NCI-H2227 treated with DMSO at 0.1 percent for 48 hours (cell line): ENCODE data around the gene CLIP4.
"Not testable (repeated sequence)": the region's sequence is repeated elsewhere in the genome, so short reads cannot be mapped to it uniquely, and the experiment has no call there.

ENCODE experiments used
- DNase-seq: peaks from one replicate; lab custom pipeline; 2025; lab: John Stamatoyannopoulos, UW

CLIP4 gene

GRCh38 chr2:29114946-29115609 lies at the start of gene CLIP4:
Gene CLIP4 (plus strand): TSS chr2:29115415. CDS start chr2:29121389, 5,974 bp downstream.
- DNase-seq: peak; percentile 46

- DNase-seq: no peak
These were observed 48.8 kb upstream of the CLIP4 start for GRCh38 chr2:29066271-29066860.

GRCh38 chr2:29066997-29067605 lies 48.1 kb upstream of the CLIP4 start:
- no peak for DNase-seq

- peak; percentile 41 for DNase-seq
These were observed 46.7 kb upstream of the CLIP4 start for GRCh38 chr2:29068513-29068912.

- no peak for DNase-seq
These were observed 44.7 kb upstream of the CLIP4 start for GRCh38 chr2:29070526-29070925.

GRCh38 chr2:29071032-29071975 lies 43.9 kb upstream of the CLIP4 start:
- no peak for DNase-seq

GRCh38 chr2:29072251-29072650 lies 43.0 kb upstream of the CLIP4 start:
- DNase-seq: no peak

- DNase-seq: no peak
These were observed 42.1 kb upstream of the CLIP4 start for GRCh38 chr2:29072971-29073725.

GRCh38 chr2:29073933-29074332 lies 41.3 kb upstream of the CLIP4 start:
- no peak for DNase-seq

- peak; percentile 93 for DNase-seq
These were observed 40.8 kb upstream of the CLIP4 start, which contains the start of gene PCARE for GRCh38 chr2:29074411-29074810. Gene PCARE (minus strand): TSS chr2:29074523. CDS start chr2:29074261, 262 bp downstream.

- DNase-seq: peak; percentile 46
These were observed 39.1 kb upstream of the CLIP4 start for GRCh38 chr2:29075894-29076705.

- DNase-seq: no peak
These were observed 35.3 kb upstream of the CLIP4 start for GRCh38 chr2:29079887-29080286.

GRCh38 chr2:29080886-29081743 lies 34.1 kb upstream of the CLIP4 start:
- no peak for DNase-seq

GRCh38 chr2:29082804-29083495 lies 32.3 kb upstream of the CLIP4 start:
- no peak for DNase-seq

GRCh38 chr2:29084554-29084953 lies 30.7 kb upstream of the CLIP4 start:
- DNase-seq: no peak

- not testable (repeated sequence) for DNase-seq
These were observed 24.9 kb upstream of the CLIP4 start for GRCh38 chr2:29090311-29090710.

- DNase-seq: no peak
These were observed 18.2 kb upstream of the CLIP4 start for GRCh38 chr2:29096969-29097368.

- DNase-seq: no peak
These were observed 17.6 kb upstream of the CLIP4 start for GRCh38 chr2:29097569-29097968.

GRCh38 chr2:29100564-29100963 lies 14.7 kb upstream of the CLIP4 start:
- no peak for DNase-seq
